ENCODE data around the gene SLC47A2.
"Not testable (repeated sequence)": the region's sequence is repeated elsewhere in the genome, so short reads cannot be mapped to it uniquely, and the experiment has no call there.

The SLC47A2 gene

GRCh38 chr17:19716108-19717030 lies at the start of gene SLC47A2:
Gene SLC47A2 (minus strand): TSS chr17:19716584. CDS start chr17:19716555, 29 bp downstream.
- no peak for DNase-seq

- DNase-seq: no peak
Observed at GRCh38 chr17:19766016-19766415, 49.6 kb upstream of the SLC47A2 start.

- DNase-seq: not testable (repeated sequence)
Observed at GRCh38 chr17:19763991-19764390, 47.6 kb upstream of the SLC47A2 start.

GRCh38 chr17:19763416-19763815 lies 47.0 kb upstream of the SLC47A2 start:
- DNase-seq: no peak

- DNase-seq: peak; percentile 29
Observed at GRCh38 chr17:19762515-19762961, 46.2 kb upstream of the SLC47A2 start.

GRCh38 chr17:19760746-19761145 lies 44.4 kb upstream of the SLC47A2 start:
- no peak for DNase-seq

- DNase-seq: no peak
Observed at GRCh38 chr17:19759568-19760549, 43.5 kb upstream of the SLC47A2 start.

- DNase-seq: no peak
Observed at GRCh38 chr17:19757536-19758180, 41.3 kb upstream of the SLC47A2 start.

- DNase-seq: no peak
Observed at GRCh38 chr17:19756546-19756945, 40.2 kb upstream of the SLC47A2 start.

- no peak for DNase-seq
Observed at GRCh38 chr17:19755821-19756510, 39.6 kb upstream of the SLC47A2 start.

GRCh38 chr17:19755392-19755791 lies 39.0 kb upstream of the SLC47A2 start:
- DNase-seq: no peak

GRCh38 chr17:19753661-19754463 lies 37.5 kb upstream of the SLC47A2 start:
- DNase-seq: peak; percentile 49

- no peak for DNase-seq
Observed at GRCh38 chr17:19753051-19753509, 36.7 kb upstream of the SLC47A2 start.

- no peak for DNase-seq
Observed at GRCh38 chr17:19752216-19753050, 36.0 kb upstream of the SLC47A2 start.

- no peak for DNase-seq
Observed at GRCh38 chr17:19750835-19751234, 34.5 kb upstream of the SLC47A2 start.

GRCh38 chr17:19750020-19750572 lies 33.7 kb upstream of the SLC47A2 start:
- DNase-seq: no peak

GRCh38 chr17:19748807-19749193 lies 32.4 kb upstream of the SLC47A2 start:
- DNase-seq: no peak

GRCh38 chr17:19747829-19748806 lies 31.7 kb upstream of the SLC47A2 start, which contains the start of gene ALDH3A1:
Gene ALDH3A1 (minus strand): TSS chr17:19748298. CDS start chr17:19745129, 3,169 bp downstream.
- DNase-seq: no peak
